ENCODE results near the gene PDE4D.

The PDE4D gene

DNA sequence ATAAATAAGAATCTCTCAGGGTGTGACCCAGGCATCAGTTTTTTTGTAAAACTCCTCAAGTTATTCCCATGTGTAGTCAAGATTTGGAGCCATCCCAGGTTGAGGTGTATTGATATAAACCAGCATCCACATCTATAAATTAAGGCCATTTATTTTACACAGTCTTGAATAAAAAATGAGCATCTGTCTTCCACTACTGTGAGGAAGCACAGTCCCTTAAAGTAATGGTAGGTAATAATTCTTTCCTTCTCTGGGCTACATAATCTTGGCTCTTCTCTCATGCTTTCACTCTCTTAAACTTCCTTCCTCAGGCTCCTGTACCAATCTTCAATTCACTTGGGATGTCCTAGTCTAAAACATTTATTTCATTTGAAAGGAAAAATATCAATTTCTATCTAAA is 110.3 kb downstream of the PDE4D start:
- Mint-ChIP-seq H3K36me3 (ENCODE audit: low read depth) (no peaks in the 10 kb centered on the region), H3K27ac (no peak overlapping the region), H3K4me1 (ENCODE audit: low read depth) (peaks cover 5% of the 10 kb centered on the region), H3K4me3 (no peak overlapping the region), H3K27me3 (no peaks in the 10 kb centered on the region), H3K9me3 (no peaks in the 10 kb centered on the region)
- intact Hi-C loops (cut with micrococcal nuclease): no loop called here

GRCh38 chr5:59782856-59783255 is 110.7 kb downstream of the PDE4D start:
- H3K36me3 Mint-ChIP-seq (ENCODE audit: low read depth): no peaks in the 10 kb centered on the region
- intact Hi-C loops (cut with micrococcal nuclease): no loop called here
- H3K27ac Mint-ChIP-seq: no peak overlapping the region
- H3K4me1 Mint-ChIP-seq (ENCODE audit: low read depth): peaks cover 5% of the 10 kb centered on the region
- no peaks in the 10 kb centered on the region for H3K9me3 Mint-ChIP-seq
- no peaks in the 10 kb centered on the region for H3K27me3 Mint-ChIP-seq
- no peak overlapping the region for H3K4me3 Mint-ChIP-seq

DNA sequence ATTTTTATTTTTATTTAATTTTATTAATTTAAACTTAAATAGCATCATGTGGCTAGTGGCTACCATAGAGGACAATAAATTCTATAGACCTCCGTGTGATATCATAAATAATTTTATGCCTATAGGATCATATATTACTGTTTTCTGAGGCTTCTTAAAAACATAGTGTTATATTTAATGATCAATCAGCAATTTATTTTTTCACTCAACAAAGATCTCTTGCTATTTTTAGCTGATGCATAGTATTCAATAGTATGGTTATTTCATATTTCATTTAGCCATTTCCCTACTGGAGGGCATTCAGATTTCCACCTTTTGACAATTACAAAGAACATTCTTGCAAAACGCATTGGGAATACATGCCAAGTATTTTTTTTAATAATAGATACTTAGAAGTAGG is 114.1 kb downstream of the PDE4D start:
- no peaks in the 10 kb centered on the region for H3K27me3 Mint-ChIP-seq
- no peaks in the 10 kb centered on the region for H3K9me3 Mint-ChIP-seq
- H3K4me3 Mint-ChIP-seq: no peak overlapping the region
- no peak overlapping the region for H3K27ac Mint-ChIP-seq
- intact Hi-C loops (cut with micrococcal nuclease): no loop called here
- H3K4me1 Mint-ChIP-seq (ENCODE audit: low read depth): peaks cover 5% of the 10 kb centered on the region
- H3K36me3 Mint-ChIP-seq (ENCODE audit: low read depth): no peaks in the 10 kb centered on the region

- Mint-ChIP-seq H3K27ac (no peak overlapping the region), H3K36me3 (ENCODE audit: low read depth) (no peaks in the 10 kb centered on the region), H3K4me1 (ENCODE audit: low read depth) (no peaks in the 10 kb centered on the region), H3K9me3 (no peaks in the 10 kb centered on the region), H3K4me3 (no peak overlapping the region), H3K27me3 (no peaks in the 10 kb centered on the region)
- intact Hi-C loops (cut with micrococcal nuclease): no loop called here
Measured at GRCh38 chr5:59777028-59777427, 116.5 kb downstream of the PDE4D start.

DNA sequence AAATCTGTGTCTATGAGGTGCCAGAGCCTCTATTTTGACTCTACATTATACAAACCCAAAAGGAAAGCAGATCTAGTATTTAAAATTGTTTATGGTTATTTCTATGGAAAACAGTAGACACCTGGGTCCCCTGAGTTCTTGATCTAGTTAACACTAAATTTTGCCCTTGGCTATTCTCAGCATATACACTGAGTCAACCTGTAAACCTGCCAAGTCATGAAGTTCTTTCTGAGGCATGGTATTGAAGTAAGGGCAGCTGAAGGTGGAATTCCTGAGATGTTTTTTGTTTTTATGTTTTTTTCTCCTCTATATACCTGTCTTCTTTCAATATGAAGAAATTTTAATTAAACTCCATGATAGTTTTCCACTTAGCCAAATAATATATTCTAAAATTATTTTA is 120.2 kb downstream of the PDE4D start:
- peaks cover 7% of the 10 kb centered on the region for H3K4me1 Mint-ChIP-seq (ENCODE audit: low read depth)
- no peaks in the 10 kb centered on the region for H3K9me3 Mint-ChIP-seq
- H3K4me3 Mint-ChIP-seq: no peak overlapping the region
- H3K27me3 Mint-ChIP-seq: peaks cover 16% of the 10 kb centered on the region
- H3K36me3 Mint-ChIP-seq (ENCODE audit: low read depth): no peaks in the 10 kb centered on the region
- no peak overlapping the region for H3K27ac Mint-ChIP-seq
- intact Hi-C loops (cut with micrococcal nuclease): no loop called here

DNA sequence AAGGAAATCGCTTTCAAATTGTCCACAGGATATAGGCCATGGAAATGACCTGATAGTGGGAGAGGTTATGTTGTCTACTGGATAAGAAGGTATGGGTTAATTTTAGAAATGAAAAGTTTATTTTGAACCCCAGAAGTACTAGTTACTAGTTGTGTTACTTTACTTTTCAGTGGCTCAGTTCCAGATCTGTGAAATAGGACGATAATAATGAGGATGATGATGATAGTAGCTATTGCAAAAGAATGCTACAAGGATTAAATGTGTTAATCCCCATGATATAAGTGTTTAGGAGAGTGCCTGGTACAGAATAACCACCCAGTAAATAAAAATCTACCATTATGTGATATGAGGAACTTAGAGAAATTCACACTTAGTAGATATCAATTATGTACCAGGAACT is 120.8 kb downstream of the PDE4D start:
- Mint-ChIP-seq H3K36me3 (ENCODE audit: low read depth) (no peaks in the 10 kb centered on the region), H3K27me3 (peaks cover 21% of the 10 kb centered on the region), H3K4me1 (ENCODE audit: low read depth) (peaks cover 12% of the 10 kb centered on the region), H3K9me3 (no peaks in the 10 kb centered on the region), H3K27ac (no peak overlapping the region), H3K4me3 (no peak overlapping the region)
- intact Hi-C loops (cut with micrococcal nuclease): no loop called here

GRCh38 chr5:59772206-59772605 is 121.3 kb downstream of the PDE4D start:
- H3K27ac Mint-ChIP-seq: no peak overlapping the region
- peaks cover 12% of the 10 kb centered on the region for H3K4me1 Mint-ChIP-seq (ENCODE audit: low read depth)
- H3K4me3 Mint-ChIP-seq: no peak overlapping the region
- intact Hi-C loops (cut with micrococcal nuclease): no loop called here
- peaks cover 21% of the 10 kb centered on the region for H3K27me3 Mint-ChIP-seq
- H3K9me3 Mint-ChIP-seq: no peaks in the 10 kb centered on the region
- H3K36me3 Mint-ChIP-seq (ENCODE audit: low read depth): no peaks in the 10 kb centered on the region

- Mint-ChIP-seq H3K36me3 (ENCODE audit: low read depth) (no peaks in the 10 kb centered on the region), H3K27ac (no peak overlapping the region), H3K4me3 (no peak overlapping the region), H3K4me1 (ENCODE audit: low read depth) (peaks cover 12% of the 10 kb centered on the region), H3K27me3 (peaks cover 21% of the 10 kb centered on the region), H3K9me3 (no peaks in the 10 kb centered on the region)
- intact Hi-C loops (cut with micrococcal nuclease): no loop called here
Measured at GRCh38 chr5:59770953-59771352, 122.6 kb downstream of the PDE4D start.

GRCh38 chr5:59769832-59770231 is 123.7 kb downstream of the PDE4D start:
- Mint-ChIP-seq H3K4me1 (ENCODE audit: low read depth) (peaks cover 12% of the 10 kb centered on the region), H3K9me3 (no peaks in the 10 kb centered on the region), H3K4me3 (no peak overlapping the region), H3K27me3 (peaks cover 21% of the 10 kb centered on the region), H3K36me3 (ENCODE audit: low read depth) (no peaks in the 10 kb centered on the region), H3K27ac (no peak overlapping the region)
- intact Hi-C loops (cut with micrococcal nuclease): no loop called here

- Mint-ChIP-seq H3K27ac (no peak overlapping the region), H3K36me3 (ENCODE audit: low read depth) (no peaks in the 10 kb centered on the region), H3K27me3 (peaks cover 21% of the 10 kb centered on the region), H3K9me3 (no peaks in the 10 kb centered on the region), H3K4me3 (no peak overlapping the region), H3K4me1 (ENCODE audit: low read depth) (peaks cover 12% of the 10 kb centered on the region)
- intact Hi-C loops (cut with micrococcal nuclease): no loop called here
Measured at GRCh38 chr5:59769041-59769360, 124.5 kb downstream of the PDE4D start.

DNA sequence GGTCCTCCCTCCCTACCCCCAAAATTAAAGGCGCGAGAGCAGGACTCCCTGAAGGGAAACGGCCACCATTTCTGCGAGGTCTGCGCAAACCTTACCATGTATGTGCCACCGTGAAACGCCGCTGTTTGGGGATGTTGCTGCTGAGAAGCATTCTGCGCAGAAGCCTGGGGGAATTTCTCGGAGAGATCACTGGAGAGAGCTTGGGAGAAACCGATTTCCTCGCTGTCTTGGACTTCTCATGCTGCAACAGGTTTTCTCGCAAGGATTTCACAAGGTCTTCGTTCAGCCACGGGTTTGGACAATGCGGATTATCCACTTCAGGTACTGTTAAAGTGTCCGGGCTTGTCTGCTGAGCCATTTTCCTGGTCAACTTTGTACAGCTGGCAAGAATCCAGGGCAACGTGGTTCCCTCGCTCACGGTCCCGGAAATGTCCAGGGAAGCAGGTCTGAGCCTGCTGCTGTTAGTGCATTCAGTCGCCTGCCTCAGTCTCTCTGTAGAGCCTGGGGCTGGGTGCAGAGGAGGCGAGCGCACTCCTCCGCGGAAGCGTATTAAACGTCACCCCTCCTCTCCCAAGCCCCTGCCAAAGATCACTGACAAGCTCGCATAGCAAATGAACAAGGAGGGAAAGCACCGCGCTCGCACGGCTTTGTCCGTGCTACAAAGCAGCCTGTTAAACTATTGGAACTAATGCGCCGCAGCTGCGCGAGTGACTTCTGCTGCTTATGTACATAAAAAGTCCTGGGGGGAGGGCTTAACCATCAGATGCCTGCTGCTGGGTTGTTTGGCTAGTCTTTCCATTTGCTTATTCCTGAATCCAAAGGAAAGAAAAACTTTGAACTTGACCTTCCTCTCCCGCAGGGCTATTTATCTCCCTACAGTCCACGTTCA is 125.1 kb downstream of the PDE4D start:
- H3K9me3 Mint-ChIP-seq: no peaks in the 10 kb centered on the region
- peaks cover 12% of the 10 kb centered on the region for H3K4me1 Mint-ChIP-seq (ENCODE audit: low read depth)
- no peaks in the 10 kb centered on the region for H3K36me3 Mint-ChIP-seq (ENCODE audit: low read depth)
- H3K4me3 Mint-ChIP-seq: peak overlapping the region; percentile 74
- H3K27me3 Mint-ChIP-seq: peaks cover 21% of the 10 kb centered on the region
- intact Hi-C loops (cut with micrococcal nuclease): no loop called here
- H3K27ac Mint-ChIP-seq: no peak overlapping the region

DNA sequence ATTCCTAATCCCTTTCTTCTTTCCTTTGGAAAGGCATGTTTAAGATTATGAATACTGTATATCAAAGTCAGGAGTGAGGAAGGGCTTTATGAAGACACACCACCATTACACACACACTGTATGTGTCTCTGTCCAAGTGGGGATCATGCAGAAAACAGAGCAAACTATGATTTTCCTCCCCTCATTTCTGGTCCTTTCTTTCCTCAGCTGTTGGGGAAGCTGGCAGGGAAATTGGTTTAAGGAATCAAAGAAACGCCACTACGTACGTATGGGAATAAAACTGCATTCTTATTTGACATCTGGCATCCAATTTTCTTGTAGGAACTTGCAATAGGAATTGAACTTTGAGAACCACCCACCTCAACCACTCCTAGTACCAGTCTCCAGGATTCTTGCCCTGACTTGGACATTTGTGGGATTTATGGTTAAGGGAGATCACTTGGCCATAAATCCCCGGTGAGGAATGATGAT is 125.8 kb downstream of the PDE4D start:
- Mint-ChIP-seq H3K27ac (no peak overlapping the region), H3K27me3 (peaks cover 21% of the 10 kb centered on the region), H3K4me3 (no peak overlapping the region)

DNA sequence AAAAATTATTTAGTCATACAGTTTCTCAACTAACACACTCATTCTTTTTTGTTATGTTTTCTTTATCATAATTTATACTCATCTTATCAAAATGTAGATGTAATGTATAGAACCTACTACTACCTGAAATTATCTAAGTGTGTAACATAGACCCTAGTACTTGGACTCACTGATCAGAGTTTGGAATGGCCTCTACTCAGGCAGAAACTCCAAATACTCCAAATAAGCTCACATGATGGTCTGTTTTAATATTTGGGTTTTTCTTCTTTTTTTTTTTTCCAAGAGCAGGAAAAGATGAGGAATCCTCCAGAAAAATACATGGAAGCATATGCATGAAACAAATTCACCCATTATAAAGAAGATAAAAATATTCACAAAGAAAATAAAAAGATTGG is 126.3 kb downstream of the PDE4D start:
- peaks cover 12% of the 10 kb centered on the region for H3K4me1 Mint-ChIP-seq (ENCODE audit: low read depth)
- H3K4me3 Mint-ChIP-seq: no peak overlapping the region
- intact Hi-C loops (cut with micrococcal nuclease): no loop called here
- no peaks in the 10 kb centered on the region for H3K9me3 Mint-ChIP-seq
- H3K27me3 Mint-ChIP-seq: peaks cover 21% of the 10 kb centered on the region
- no peak overlapping the region for H3K27ac Mint-ChIP-seq
- H3K36me3 Mint-ChIP-seq (ENCODE audit: low read depth): no peaks in the 10 kb centered on the region

More for the DNA sequence above, 125.8 kb downstream of the PDE4D start:
- Mint-ChIP-seq H3K36me3 (ENCODE audit: low read depth) (no peaks in the 10 kb centered on the region), H3K9me3 (no peaks in the 10 kb centered on the region), H3K4me1 (ENCODE audit: low read depth) (peaks cover 12% of the 10 kb centered on the region)
- intact Hi-C loops (cut with micrococcal nuclease): no loop called here

DNA sequence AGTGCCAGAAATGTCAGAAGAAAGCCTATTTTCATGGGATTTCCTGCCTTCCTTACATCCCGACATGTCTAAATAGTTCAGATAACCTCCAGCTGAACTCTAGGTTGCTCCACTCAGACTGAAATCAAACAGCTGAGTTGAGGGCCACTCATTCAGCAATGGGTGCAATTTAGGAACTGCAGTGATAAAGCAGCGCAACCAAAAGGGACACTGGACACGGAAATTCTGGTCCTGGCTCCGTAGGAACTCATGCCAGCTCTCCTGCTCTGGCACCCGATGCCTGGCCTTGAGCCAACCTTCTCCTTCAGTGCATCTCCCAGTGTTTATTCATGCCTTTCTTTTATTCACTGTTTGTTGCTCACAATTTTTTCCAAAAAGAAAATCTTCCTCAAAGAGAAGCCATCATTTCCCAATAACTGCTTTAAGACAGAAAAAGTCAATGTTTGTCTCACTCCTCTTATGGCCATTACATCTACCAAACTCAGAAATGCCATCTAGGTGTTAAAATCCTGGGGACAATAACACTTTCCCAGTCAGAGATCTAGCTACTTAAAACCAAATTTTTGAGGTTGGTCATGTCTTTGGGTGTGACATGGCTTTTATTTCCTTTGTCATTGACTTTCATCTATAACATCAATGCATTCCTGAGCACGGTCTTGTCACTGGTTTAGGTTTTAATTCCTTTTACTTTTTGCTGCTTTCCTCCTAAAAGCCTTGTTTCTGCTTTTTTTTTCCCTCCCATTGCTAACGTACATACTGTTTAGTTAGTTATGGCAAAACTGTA is 126.9 kb downstream of the PDE4D start:
- peaks cover 12% of the 10 kb centered on the region for H3K4me1 Mint-ChIP-seq (ENCODE audit: low read depth)
- H3K27me3 Mint-ChIP-seq: peaks cover 21% of the 10 kb centered on the region
- no peak overlapping the region for H3K4me3 Mint-ChIP-seq
- H3K27ac Mint-ChIP-seq: no peak overlapping the region
- intact Hi-C loops (cut with micrococcal nuclease): no loop called here
- no peaks in the 10 kb centered on the region for H3K9me3 Mint-ChIP-seq
- H3K36me3 Mint-ChIP-seq (ENCODE audit: low read depth): no peaks in the 10 kb centered on the region

Data from dendritic cell treated with granulocyte-macrophage colony-stimulating factor and Interleukin-4, amounts not matched to agents 40 ng/mL and 50 ng/mL, for 4 days (primary cell).